Suprapubic skin (tissue), 4 donors: ENCODE measurements around the gene TACR1. TPM values are rescaled to one million over a fixed set of nuclear protein-coding genes. Genes with fewer than 3 reads are reported as not detected.

Source experiments
- DNase-seq, 2 donors: peaks; one replicate each; pipeline ENCODE4 v3.0.0-alpha.2; 2019; ENCODE audit warnings: low spot score in 2 of 2
- H3K27ac ChIP-seq: fragments of 200-600 bp; sonication (generic); one replicate; pipeline ENCODE4 v1.5.1; 2019
- H3K27me3 ChIP-seq: fragments of 200-600 bp; sonication (generic); one replicate; pipeline ENCODE4 v1.5.1; 2019
- H3K36me3 ChIP-seq: fragments of 200-600 bp; sonication (generic); one replicate; pipeline ENCODE4 v1.5.1; 2019
- H3K4me1 ChIP-seq: fragments of 200-600 bp; sonication (generic); one replicate; pipeline ENCODE4 v1.5.1; 2019
- H3K4me3 ChIP-seq: fragments of 200-600 bp; sonication (generic); one replicate; pipeline ENCODE4 v1.5.1; 2019; ENCODE audit warnings: mild to moderate bottlenecking
- H3K9me3 ChIP-seq: fragments of 200-600 bp; sonication (generic); one replicate; pipeline ENCODE4 v1.5.1; 2019
- EP300 ChIP-seq: sonication (generic); formaldehyde crosslinking; IDR thresholded peaks from one replicate; pipeline ENCODE4 v1.6.1; 2017; ENCODE audit warnings: antibody characterized with exemption
- POLR2A ChIP-seq, 2 donors: fragments of 450-650 bp; IDR thresholded peaks; one replicate each; pipeline ENCODE4 v1.6.1; 2017; ENCODE audit warnings: antibody characterized with exemption in 2 of 2, mild to moderate bottlenecking in 2 of 2, moderate library complexity in 2 of 2
- POLR2AphosphoS5 ChIP-seq, 3 donors: sonication (generic); formaldehyde crosslinking; IDR thresholded peaks; one replicate each; pipeline ENCODE4 v1.6.1; 2017; ENCODE audit warnings: antibody characterized with exemption in 3 of 3
- WGBS: methylation state at CpG from one replicate; pipeline ENCODE4 v1.1.5; 2018; 5-methylcytosine and 5-hydroxymethylcytosine counted together
- total RNA-seq, 4 donors: library from RNA; depleted of rRNA; stranded (reverse); fragments of >200 nt; gene quantifications; one replicate each; pipeline ENCODE4 v1.1.0, GENCODE V29; 2016
- TF ChIP-seq, protein P1 (sequence below), 2 donors: fragments of 200-600 bp in 1 of 2; fragments of 450-650 bp in 1 of 2; sonication (generic) in 1 of 2; IDR thresholded peaks; one replicate each; pipeline ENCODE4 v1.5.1; 2016 to 2019; ENCODE audit warnings: antibody characterized with exemption in 2 of 2, mild to moderate bottlenecking in 1 of 2, moderate library complexity in 1 of 2

Gene TACR1
- total RNA-seq, 4 donors from 2014 or later, result 0.55 to 4.8 (median 2.4) TPM

GRCh38 chr2:75088791-75089190 lies 110.5 kb downstream of the TACR1 start:
- H3K36me3 ChIP-seq, result no peaks in the 10 kb centered on the region

DNA sequence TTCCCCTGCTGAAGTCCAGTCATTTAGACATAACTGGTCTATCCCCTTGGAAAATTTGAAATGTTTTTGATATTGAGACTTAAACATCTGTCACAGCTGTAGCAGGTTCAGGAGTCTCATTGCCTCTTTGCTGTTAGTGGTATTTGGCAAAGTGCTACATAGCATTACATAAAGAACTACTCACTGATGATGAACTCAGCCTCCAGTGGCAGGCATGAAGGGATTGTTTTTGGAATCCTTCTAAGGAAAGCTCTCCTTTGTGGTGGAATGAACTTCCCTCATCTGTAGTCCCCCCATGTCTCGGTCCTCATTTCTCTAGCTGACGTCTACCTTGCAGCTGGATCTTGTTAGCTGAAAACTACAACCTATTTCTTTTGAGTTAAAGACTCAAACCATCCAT lies 111.6 kb downstream of the TACR1 start:
- 79% methylated on average over 2 of the region's 2 CpGs for WGBS
- no peak for TF ChIP-seq EP300
- TF ChIP-seq, protein P1, sequence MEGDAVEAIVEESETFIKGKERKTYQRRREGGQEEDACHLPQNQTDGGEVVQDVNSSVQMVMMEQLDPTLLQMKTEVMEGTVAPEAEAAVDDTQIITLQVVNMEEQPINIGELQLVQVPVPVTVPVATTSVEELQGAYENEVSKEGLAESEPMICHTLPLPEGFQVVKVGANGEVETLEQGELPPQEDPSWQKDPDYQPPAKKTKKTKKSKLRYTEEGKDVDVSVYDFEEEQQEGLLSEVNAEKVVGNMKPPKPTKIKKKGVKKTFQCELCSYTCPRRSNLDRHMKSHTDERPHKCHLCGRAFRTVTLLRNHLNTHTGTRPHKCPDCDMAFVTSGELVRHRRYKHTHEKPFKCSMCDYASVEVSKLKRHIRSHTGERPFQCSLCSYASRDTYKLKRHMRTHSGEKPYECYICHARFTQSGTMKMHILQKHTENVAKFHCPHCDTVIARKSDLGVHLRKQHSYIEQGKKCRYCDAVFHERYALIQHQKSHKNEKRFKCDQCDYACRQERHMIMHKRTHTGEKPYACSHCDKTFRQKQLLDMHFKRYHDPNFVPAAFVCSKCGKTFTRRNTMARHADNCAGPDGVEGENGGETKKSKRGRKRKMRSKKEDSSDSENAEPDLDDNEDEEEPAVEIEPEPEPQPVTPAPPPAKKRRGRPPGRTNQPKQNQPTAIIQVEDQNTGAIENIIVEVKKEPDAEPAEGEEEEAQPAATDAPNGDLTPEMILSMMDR (IDR thresholded peaks at IDR 0.05), result no peak

More at GRCh38 chr2:75088791-75089190, 110.5 kb downstream of the TACR1 start:
- no peaks in the 10 kb centered on the region for H3K4me1 ChIP-seq
- H3K27me3 ChIP-seq, result no peaks in the 10 kb centered on the region
- DNase-seq, result no peak
- 74% methylated on average over 3 of the region's 3 CpGs for WGBS
- H3K4me3 ChIP-seq, result no peak overlapping the region
- H3K9me3 ChIP-seq, result no peaks in the 10 kb centered on the region
- TF ChIP-seq POLR2AphosphoS5 (IDR thresholded peaks at IDR 0.05), result no peak
- TF ChIP-seq, protein P1 (IDR thresholded peaks at IDR 0.05), result no peak
- no peak for TF ChIP-seq POLR2A (IDR thresholded peaks at IDR 0.05)
- no peak overlapping the region for H3K27ac ChIP-seq

GRCh38 chr2:75079575-75079974 lies 119.7 kb downstream of the TACR1 start:
- Histone ChIP-seq H3K9me3 (no peaks in the 10 kb centered on the region), H3K27ac (no peak overlapping the region), H3K27me3 (no peaks in the 10 kb centered on the region), H3K36me3 (no peaks in the 10 kb centered on the region), H3K4me3 (no peak overlapping the region), H3K4me1 (no peaks in the 10 kb centered on the region)
- TF ChIP-seq, protein P1 (IDR thresholded peaks at IDR 0.05), result no peak
- TF ChIP-seq POLR2A (IDR thresholded peaks at IDR 0.05) (no peak), POLR2AphosphoS5 (IDR thresholded peaks at IDR 0.05) (no peak), EP300 (no peak)
- no peak for DNase-seq
- WGBS, result 55% methylated on average over 1 of the region's 1 CpG

More for the DNA sequence above, 111.6 kb downstream of the TACR1 start:
- Histone ChIP-seq H3K36me3 (no peaks in the 10 kb centered on the region), H3K27me3 (no peaks in the 10 kb centered on the region), H3K27ac (no peak overlapping the region), H3K4me3 (no peak overlapping the region), H3K4me1 (no peaks in the 10 kb centered on the region), H3K9me3 (no peaks in the 10 kb centered on the region)
- DNase-seq, result no peak

DNA sequence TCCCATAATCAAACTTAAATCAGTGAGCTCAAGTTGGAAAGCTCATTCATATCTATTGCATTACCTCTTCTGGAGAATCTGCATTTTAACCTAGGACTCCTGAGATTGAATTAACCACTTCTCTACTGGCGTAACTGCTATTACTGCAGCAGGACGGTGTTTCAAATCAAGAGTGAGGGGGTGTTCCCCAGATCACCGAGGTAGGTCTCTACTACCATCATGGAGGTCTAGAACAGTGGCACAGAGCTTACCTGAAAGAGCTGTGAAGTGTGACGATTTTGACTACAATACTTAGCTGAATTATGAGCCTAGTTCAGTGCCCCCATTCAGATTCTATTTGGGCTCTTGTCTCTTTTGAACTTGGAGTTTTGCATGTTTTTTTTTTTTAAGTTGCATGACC lies 121.4 kb downstream of the TACR1 start:
- H3K36me3 ChIP-seq, result no peaks in the 10 kb centered on the region
- H3K4me1 ChIP-seq, result no peaks in the 10 kb centered on the region
- 89% methylated on average over 4 of the region's 4 CpGs for WGBS
- DNase-seq, result no peak
- H3K9me3 ChIP-seq, result no peaks in the 10 kb centered on the region
- no peaks in the 10 kb centered on the region for H3K27me3 ChIP-seq
- TF ChIP-seq EP300 (no peak), POLR2AphosphoS5 (IDR thresholded peaks at IDR 0.05) (no peak), POLR2A (IDR thresholded peaks at IDR 0.05) (no peak)
- TF ChIP-seq, protein P1 (IDR thresholded peaks at IDR 0.05), result no peak
- no peak overlapping the region for H3K4me3 ChIP-seq
- H3K27ac ChIP-seq, result no peak overlapping the region

- WGBS, result 95% methylated on average over 2 of the region's 2 CpGs
- no peak for DNase-seq
- no peaks in the 10 kb centered on the region for H3K36me3 ChIP-seq
These were observed 123.2 kb downstream of the TACR1 start for GRCh38 chr2:75076088-75076487.

More at GRCh38 chr2:75076088-75076487, 123.2 kb downstream of the TACR1 start:
- no peaks in the 10 kb centered on the region for H3K4me1 ChIP-seq
- no peak overlapping the region for H3K4me3 ChIP-seq
- TF ChIP-seq, protein P1 (IDR thresholded peaks at IDR 0.05), result no peak
- no peak for TF ChIP-seq POLR2A (IDR thresholded peaks at IDR 0.05)
- no peak for TF ChIP-seq EP300
- TF ChIP-seq POLR2AphosphoS5 (IDR thresholded peaks at IDR 0.05), result no peak
- no peaks in the 10 kb centered on the region for H3K9me3 ChIP-seq
- H3K27ac ChIP-seq, result no peak overlapping the region
- no peaks in the 10 kb centered on the region for H3K27me3 ChIP-seq
